Vagina (tissue), 2 donors: ENCODE data around the gene IMMP2L. TPM values are rescaled to one million over a fixed set of nuclear protein-coding genes. Genes with fewer than 3 reads are reported as not detected.
A peak's percentile ranks its signal among the peaks of the same experiment; 100 is the strongest.

Source experiments
- DNase-seq, 2 donors: peaks; one replicate each; pipeline ENCODE4 v3.0.0-alpha.2; 2017; ENCODE audit errors: extremely low spot score in 2 of 2
- H3K27ac ChIP-seq: fragments of 200-600 bp; sonication (generic); one replicate; pipeline ENCODE4 v1.5.1; 2019
- H3K27me3 ChIP-seq: fragments of 200-600 bp; sonication (generic); one replicate; pipeline ENCODE4 v1.5.1; 2019
- H3K36me3 ChIP-seq, 2 donors: fragments of 200-600 bp; sonication (generic); one replicate each; pipeline ENCODE4 v1.5.1; 2017 to 2019
- H3K4me1 ChIP-seq: fragments of 200-600 bp; sonication (generic); one replicate; pipeline ENCODE4 v1.5.1; 2019
- H3K4me3 ChIP-seq, 2 donors: fragments of 200-600 bp; sonication (generic); 1 replicate in 1 of 2; 2 replicates in 1 of 2; pipeline ENCODE4 v1.5.1; 2016 to 2019
- H3K9me3 ChIP-seq: fragments of 200-600 bp; sonication (generic); one replicate; pipeline ENCODE4 v1.5.1; 2019
- POLR2A ChIP-seq, 2 donors: fragments of 450-650 bp; IDR thresholded peaks; one replicate each; pipeline ENCODE4 v1.6.1; 2017; ENCODE audit warnings: antibody characterized with exemption in 2 of 2, mild to moderate bottlenecking in 2 of 2, moderate library complexity in 2 of 2
- POLR2AphosphoS5 ChIP-seq, 2 donors: sonication (generic); formaldehyde crosslinking; IDR thresholded peaks; one replicate each; pipeline ENCODE4 v1.9.0; 2017; ENCODE audit warnings: antibody characterized with exemption in 2 of 2, mild to moderate bottlenecking in 2 of 2, low read depth in 1 of 2; ENCODE audit not compliant: insufficient read depth in 1 of 2
- intact Hi-C: fragments of 100-400 bp; cut with DNase I; formaldehyde crosslinking; loops from one replicate; pipeline ENCODE4 v1.15.1; 2023
- total RNA-seq: library from RNA; depleted of rRNA; stranded (reverse); fragments of >200 nt; gene quantifications from one replicate; pipeline ENCODE4 v1.2.3, GENCODE V29; 2016
- TF ChIP-seq, protein P1 (sequence below), 3 experiments: fragments of 450-650 bp in 2 of 3; fragments of 200-600 bp in 1 of 3; sonication (generic) in 1 of 3; IDR thresholded peaks; one replicate each; pipeline ENCODE4 v1.5.1; 2017 to 2019; ENCODE audit warnings: antibody characterized with exemption in 3 of 3, mild to moderate bottlenecking in 2 of 3, moderate library complexity in 2 of 3

The IMMP2L gene
- total RNA-seq, 1 donor from 2014 or later: 13.3 TPM

DNA sequence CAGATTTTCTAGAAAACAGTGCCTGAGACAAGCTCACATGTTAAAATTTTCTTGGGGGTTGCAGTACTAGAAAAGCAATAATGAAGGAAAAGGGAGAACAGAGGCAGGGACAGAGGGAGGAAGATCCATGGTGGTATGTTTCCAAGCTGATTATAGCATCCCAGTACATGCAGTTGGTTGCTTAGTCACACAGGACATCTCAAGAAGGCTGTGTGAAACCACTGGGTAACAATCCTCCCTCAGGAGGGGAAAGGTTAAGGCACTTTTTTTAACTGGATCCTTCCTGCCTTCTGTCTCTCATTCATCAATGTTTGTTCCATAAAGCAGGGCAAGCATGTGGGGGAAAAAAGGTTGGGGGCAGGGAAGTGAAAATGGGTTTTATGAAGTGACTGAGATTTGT, 6.1 kb upstream of the IMMP2L start:
- Histone ChIP-seq H3K27me3 (no peaks in the 10 kb centered on the region), H3K4me1 (no peaks in the 10 kb centered on the region), H3K36me3 (no peaks in the 10 kb centered on the region), H3K9me3 (no peaks in the 10 kb centered on the region), H3K27ac (no peak overlapping the region), H3K4me3 (no peak overlapping the region)
- intact Hi-C loops: no loop called here
- no peak for TF ChIP-seq POLR2A (IDR thresholded peaks at IDR 0.05)
- TF ChIP-seq, protein P1, sequence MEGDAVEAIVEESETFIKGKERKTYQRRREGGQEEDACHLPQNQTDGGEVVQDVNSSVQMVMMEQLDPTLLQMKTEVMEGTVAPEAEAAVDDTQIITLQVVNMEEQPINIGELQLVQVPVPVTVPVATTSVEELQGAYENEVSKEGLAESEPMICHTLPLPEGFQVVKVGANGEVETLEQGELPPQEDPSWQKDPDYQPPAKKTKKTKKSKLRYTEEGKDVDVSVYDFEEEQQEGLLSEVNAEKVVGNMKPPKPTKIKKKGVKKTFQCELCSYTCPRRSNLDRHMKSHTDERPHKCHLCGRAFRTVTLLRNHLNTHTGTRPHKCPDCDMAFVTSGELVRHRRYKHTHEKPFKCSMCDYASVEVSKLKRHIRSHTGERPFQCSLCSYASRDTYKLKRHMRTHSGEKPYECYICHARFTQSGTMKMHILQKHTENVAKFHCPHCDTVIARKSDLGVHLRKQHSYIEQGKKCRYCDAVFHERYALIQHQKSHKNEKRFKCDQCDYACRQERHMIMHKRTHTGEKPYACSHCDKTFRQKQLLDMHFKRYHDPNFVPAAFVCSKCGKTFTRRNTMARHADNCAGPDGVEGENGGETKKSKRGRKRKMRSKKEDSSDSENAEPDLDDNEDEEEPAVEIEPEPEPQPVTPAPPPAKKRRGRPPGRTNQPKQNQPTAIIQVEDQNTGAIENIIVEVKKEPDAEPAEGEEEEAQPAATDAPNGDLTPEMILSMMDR (IDR thresholded peaks at IDR 0.05): no peak
- TF ChIP-seq POLR2AphosphoS5 (IDR thresholded peaks at IDR 0.05; ENCODE audit: insufficient read depth in 1 of 2, low read depth in 1 of 2): no peak
- DNase-seq: no peak

DNA sequence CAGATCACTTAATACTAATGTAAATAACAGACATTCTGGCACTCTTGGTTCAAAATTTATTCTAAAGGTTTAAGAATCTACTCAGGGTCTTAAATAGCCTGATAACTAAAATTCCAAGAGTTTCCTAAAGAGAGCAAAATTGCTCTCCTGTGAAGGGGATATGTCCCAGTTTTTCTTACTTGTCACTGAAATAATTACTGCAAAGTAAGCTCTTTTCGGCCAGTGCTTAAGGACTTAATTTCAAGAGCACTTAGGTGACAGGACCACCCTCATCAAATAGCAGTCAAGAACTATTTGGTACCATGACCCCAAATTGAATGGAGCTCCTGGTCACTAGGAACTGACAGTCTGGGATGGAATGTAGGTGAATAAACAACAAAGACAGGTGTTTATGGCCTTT, 1.8 kb upstream of the IMMP2L start:
- no peak for DNase-seq
- intact Hi-C loops: no loop called here

DNA sequence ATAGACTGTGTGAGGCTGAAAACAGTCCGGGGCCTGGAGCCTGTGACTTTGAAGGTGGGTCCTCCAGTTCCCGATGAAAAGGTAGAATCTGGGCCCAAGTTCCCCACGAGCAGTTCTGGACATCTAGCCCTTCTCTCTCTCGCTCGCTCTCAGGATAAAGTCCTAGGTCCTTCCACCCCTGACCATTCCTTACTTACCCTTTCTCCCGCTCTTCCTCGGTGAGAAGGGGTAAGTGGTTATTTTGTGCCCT, 713 bp downstream of the IMMP2L start:
- TF ChIP-seq POLR2A (IDR thresholded peaks at IDR 0.05) (no peak), POLR2AphosphoS5 (IDR thresholded peaks at IDR 0.05; ENCODE audit: insufficient read depth in 1 of 2, low read depth in 1 of 2) (no peak)
- TF ChIP-seq, protein P1 (IDR thresholded peaks at IDR 0.05): no peak
- no peak for DNase-seq
- H3K36me3 ChIP-seq: no peaks in the 10 kb centered on the region
- H3K9me3 ChIP-seq: no peaks in the 10 kb centered on the region
- peak overlapping the region; percentile 88 for H3K27ac ChIP-seq
- H3K4me1 ChIP-seq: peaks cover 36% of the 10 kb centered on the region
- intact Hi-C loops: no loop called here
- H3K4me3 ChIP-seq: peak overlapping the region; percentile 81 to 84
- no peaks in the 10 kb centered on the region for H3K27me3 ChIP-seq

More for the DNA sequence above, 1.8 kb upstream of the IMMP2L start:
- Histone ChIP-seq H3K27me3 (no peaks in the 10 kb centered on the region), H3K9me3 (no peaks in the 10 kb centered on the region), H3K36me3 (no peaks in the 10 kb centered on the region), H3K4me1 (peaks cover 29% of the 10 kb centered on the region), H3K27ac (no peak overlapping the region), H3K4me3 (no peak overlapping the region)
- TF ChIP-seq POLR2A (IDR thresholded peaks at IDR 0.05): no peak

DNA sequence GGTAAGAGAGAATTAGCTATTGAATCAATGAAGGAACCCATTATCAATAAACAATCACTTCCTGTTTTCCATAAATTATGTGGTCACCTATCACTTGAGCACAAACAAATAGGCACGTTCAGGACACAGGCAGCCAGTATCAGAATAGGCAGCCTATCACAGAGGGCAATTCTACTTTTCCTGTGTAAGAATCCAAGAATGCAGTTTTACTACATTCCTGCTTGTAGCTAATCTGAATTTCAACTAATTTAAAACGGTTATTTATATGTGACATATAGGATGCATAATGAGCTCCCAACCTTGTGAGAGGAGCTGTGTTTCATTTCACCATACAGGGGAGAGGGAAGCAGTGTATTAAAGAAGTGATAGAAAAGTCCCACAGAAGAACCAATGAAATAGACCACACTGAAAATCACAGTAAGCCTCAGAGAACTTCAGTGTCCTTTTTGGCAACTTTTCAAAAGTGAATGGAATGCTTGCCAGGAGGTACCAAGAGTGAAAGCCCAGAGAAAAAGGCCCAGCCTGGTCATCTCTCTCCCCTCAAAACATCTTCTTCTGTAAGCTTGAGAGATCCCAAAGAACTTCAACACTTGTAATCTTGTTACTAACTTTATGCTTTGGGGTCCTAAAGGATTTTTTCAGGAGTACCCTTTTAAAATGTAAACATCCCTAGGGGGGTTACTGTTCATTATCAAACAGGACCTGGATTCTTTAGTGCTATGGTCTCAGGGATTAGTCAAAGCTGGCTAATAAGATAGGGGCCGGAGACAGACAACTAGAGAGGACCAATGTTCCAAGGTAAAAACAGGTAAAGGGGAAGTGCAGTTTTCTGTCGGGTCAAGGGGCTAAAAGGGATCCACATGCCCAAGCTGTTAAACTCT, 1.3 kb downstream of the IMMP2L start:
- DNase-seq: no peak
- Histone ChIP-seq H3K27ac (peak overlapping the region; percentile 88), H3K4me3 (peak overlapping the region; percentile 81 to 84), H3K9me3 (no peaks in the 10 kb centered on the region), H3K36me3 (no peaks in the 10 kb centered on the region), H3K4me1 (peaks cover 36% of the 10 kb centered on the region), H3K27me3 (no peaks in the 10 kb centered on the region)
- intact Hi-C loops: no loop called here
- TF ChIP-seq POLR2AphosphoS5 (IDR thresholded peaks at IDR 0.05; ENCODE audit: insufficient read depth in 1 of 2, low read depth in 1 of 2) (no peak), POLR2A (IDR thresholded peaks at IDR 0.05) (no peak)
- TF ChIP-seq, protein P1 (IDR thresholded peaks at IDR 0.05): no peak

DNA sequence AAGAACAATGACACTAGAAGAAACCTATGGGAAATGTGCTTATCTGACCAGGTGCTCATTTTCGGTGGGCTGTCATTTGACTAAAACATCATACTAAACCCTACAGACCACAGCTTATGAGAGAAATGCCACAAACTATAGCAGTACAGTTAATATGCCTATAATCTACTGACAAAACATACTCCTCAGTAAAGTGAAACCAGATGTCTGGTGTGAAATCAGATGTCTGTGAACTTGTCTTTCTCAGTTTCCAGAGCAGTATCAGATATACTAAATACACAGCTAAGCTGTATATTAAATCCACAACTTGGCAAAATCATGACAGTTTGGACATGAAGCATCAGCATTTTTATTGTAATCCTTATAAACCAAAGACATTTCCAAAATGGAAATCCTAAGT, 3.3 kb downstream of the IMMP2L start:
- no peak overlapping the region for H3K4me3 ChIP-seq
- intact Hi-C loops: no loop called here
- H3K36me3 ChIP-seq: peaks cover 0 to 14% of the 10 kb centered on the region in 2 donors
- no peaks in the 10 kb centered on the region for H3K9me3 ChIP-seq
- H3K4me1 ChIP-seq: peaks cover 36% of the 10 kb centered on the region
- H3K27me3 ChIP-seq: no peaks in the 10 kb centered on the region
- no peak for TF ChIP-seq POLR2AphosphoS5 (IDR thresholded peaks at IDR 0.05; ENCODE audit: insufficient read depth in 1 of 2, low read depth in 1 of 2)
- TF ChIP-seq POLR2A (IDR thresholded peaks at IDR 0.05): no peak
- H3K27ac ChIP-seq: no peak overlapping the region
- no peak for DNase-seq

DNA sequence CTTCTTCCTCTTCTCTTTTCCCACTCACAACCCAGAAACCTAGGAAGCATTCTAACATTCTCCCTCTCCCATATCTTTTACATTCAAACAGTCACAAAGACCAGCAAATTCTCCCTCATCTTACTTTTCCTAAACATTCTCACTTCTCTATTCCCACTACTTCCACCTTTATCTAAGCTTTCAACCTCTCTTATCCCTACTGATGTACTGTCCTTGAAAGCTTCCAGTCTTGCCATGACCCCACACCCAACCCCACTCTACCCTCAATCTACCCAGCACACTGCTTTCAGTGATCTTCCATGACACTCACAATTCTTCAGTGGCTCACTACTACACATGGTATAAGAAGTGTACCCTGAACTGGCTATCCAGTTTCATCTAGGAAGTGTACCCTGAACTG, 5.3 kb downstream of the IMMP2L start:
- Histone ChIP-seq H3K4me1 (peaks cover 31% of the 10 kb centered on the region), H3K4me3 (no peak overlapping the region), H3K9me3 (no peaks in the 10 kb centered on the region), H3K27ac (no peak overlapping the region), H3K27me3 (no peaks in the 10 kb centered on the region), H3K36me3 (peaks cover 0 to 14% of the 10 kb centered on the region in 2 donors)
- no peak for DNase-seq
- no peak for TF ChIP-seq POLR2A (IDR thresholded peaks at IDR 0.05)
- TF ChIP-seq POLR2AphosphoS5 (IDR thresholded peaks at IDR 0.05; ENCODE audit: insufficient read depth in 1 of 2, low read depth in 1 of 2): no peak
- TF ChIP-seq, protein P1 (IDR thresholded peaks at IDR 0.05): no peak
- intact Hi-C loops: no loop called here
